Stimulated activated CD4-positive, alpha-beta T cell treated with anti-CD3 and anti-CD28 coated beads, Interleukin-15, amount 100 ng/mL, for 24 hours (primary cell): ENCODE measurements around the gene KLF16.

Experiments
- DNase-seq: peaks from one replicate; pipeline ENCODE4 v3.0.0-alpha.2; 2020

Gene KLF16

DNA sequence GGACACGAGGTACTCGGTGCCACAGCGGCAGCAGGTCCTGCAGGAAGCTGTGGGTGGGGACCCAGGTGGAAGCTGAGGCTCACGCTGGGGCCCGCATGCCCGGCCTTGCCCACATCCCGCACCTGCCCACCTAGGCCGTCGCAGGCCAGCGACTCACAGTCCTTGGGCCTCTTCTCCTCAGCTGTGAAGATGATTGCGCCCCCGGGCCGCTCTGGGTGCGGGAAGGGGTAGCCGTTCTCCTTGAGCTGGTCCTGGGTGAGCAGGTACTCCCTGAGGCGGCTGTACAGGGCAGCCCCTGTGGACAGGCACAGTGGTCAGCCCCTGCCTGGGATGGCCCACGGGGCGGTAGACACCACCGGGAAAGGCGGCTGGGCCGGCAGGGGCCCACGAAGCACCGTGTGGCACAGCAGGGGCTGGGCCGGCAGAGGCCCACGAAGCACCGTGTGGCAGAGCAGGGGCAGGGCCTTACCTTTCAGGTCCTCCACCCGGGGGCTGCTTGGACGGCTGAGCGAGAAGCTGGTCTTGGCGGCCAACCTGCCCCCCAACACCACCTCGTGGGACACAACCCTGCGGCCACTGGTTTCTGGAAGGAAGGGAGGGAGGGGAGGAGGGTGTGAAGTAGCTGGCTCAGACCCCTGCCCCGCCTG, 44.7 kb downstream of the KLF16 start:
- no peak for DNase-seq

DNA sequence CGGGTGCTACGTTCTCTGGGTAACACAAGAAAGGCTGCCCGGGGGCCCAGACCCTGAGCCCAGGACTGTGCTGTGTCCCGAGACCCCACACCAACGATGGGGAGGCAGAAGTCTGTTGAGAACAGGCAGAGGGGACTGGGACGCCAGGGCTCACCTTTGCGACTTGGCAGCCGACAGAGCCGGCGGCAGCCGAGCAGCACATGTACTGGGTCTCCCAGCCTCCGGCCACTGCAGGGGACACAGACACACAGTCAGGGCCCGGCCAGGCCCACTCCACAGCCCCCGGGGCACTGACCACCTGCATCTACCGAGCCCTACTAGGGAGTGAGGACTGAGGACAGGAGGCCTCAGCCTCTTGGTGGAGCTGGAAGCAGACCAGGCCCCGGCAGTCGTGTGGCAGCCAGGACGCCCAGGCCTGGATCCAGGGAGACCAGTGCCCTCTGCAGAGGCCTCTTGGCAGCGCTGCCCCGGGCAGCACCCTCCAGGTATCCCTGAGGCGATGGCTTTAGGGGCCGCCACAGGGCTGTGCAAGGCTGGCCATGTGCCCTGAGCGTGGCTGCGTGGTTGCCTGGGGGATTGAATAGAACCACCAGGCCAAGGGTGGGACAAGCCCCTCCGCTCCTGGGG, 45.7 kb downstream of the KLF16 start:
- no peak for DNase-seq

DNA sequence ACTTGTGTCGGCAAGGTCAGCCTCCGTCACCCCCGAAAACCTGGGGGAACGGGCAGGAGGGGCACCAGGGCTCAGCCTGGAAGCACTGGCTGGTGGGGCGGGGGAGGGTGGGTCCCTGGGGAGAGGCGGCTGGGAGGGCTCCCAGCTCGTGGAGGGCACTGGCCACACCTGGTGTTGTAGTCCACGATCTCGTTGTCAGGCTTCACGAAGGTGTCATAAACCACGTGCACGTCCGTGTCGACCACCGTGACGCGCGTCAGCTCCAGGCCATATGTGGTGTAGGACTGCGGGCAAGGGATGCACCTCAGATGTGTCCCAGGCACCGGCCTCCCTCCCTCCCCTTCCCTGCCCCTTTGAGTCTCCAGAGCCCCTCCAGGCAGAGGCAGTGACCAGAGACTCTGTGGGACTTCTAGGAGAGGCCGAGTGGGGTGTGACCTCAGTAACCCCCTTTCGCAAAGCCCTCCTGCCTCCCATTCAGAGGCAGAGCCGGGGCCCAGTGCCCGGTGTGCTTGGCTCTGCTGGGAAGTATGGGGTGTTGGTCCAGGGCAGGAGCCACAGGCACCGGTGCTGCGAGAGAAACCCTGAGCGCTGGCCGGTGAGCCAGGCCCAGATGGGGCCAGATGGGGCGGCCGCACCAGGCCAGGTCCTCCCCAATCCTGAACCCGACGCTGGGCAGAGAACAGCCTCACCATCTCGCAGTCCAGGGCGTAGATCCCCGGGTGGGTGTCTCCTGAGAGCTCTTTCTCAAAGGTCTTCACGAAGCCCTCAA, 46.7 kb downstream of the KLF16 start:
- no peak for DNase-seq

- no peak for DNase-seq
These were observed 47.5 kb downstream of the KLF16 start for GRCh38 chr19:1815605-1816529.

DNA sequence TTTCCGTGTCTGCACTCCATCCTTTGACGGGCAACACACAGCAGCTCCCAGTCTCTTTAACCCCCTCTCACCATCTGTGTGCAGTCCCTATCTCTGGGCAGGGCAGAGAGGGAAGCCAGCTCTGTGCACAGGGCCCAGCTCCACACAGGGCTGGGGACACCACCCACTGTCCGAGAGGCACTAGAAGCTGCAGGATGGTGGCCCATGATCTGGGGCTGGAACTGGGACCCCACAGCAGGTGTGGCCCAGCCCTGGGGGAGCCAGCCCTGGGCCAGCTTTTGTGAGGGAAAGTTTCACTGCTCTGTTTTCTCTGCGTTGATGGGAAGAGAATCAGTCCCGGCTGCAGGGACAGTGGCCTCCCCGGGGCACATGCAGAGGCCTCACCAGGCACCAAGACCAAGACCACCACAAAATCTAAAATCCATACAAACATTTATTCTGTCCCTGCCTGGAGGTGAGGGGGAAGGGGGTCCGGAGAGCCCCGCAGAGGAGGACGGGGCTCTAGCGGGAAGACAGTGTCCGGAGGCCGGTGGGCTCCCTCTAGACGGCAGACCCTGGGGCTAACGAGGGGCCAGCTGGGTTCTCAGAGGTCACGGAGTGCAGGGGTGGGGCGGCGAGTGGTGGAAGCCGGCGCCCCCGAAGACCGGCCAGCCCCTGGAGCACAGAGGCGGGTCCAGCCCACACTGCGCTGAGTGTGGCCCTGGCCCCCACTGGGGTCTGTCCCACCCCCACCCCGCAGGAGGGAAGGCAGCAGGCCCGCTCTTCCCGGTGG, 48.4 kb downstream of the KLF16 start:
- DNase-seq: no peak

- no peak for DNase-seq
These were observed 49.0 kb downstream of the KLF16 start for GRCh38 chr19:1814391-1814790.

DNA sequence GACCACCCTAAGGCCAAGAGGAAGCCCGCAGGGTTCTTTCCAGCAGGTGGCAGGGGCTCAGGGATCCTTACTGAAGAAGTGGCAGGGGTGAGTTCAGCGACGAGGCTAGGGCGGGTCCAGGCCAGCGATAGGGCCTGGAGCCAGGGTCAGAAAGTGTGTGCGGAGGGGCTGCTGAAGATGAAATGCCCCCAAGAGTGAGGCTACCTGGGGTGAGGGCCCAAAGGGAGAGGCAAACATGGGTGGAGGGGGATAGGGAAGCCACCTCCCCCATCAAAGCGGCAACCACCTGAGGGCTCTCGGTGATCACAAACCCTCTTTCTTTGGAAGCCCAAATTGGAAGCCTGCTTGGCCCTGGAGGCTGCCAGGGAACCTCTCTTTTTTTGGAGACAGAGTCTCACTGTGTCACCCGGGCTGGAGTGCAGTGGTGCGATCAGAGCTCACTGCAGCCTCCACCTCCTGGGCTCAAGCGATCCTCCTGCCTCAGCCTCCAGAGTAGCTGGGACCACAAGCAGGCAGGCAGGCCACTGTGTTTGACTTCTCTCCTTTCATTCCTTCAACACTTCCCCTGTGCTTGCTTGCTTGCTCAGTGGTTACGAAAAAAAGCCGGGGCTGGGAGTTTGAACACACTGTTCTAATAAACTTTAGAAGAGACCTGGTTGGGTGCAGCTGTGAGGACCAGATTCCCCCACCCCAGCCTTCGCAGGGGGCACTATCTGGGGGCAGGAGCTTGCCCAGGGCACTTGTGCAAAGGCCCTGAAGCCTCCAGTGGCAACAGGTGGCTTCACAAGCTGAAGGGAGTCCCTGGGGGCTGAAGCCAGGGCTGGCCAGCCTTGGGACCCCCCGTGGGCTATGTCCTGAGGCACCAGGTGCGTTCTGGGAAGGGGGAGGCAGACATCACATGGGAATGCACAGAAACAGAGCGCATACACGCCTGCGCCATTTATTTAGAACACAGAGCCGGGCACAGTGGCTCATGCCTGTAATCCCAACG, 49.9 kb downstream of the KLF16 start:
- DNase-seq: no peak

GRCh38 chr19:1812426-1813191, 50.8 kb downstream of the KLF16 start:
- DNase-seq: peak; percentile 92

- no peak for DNase-seq
These were observed 51.4 kb downstream of the KLF16 start, which contains the start of gene ATP8B3 for GRCh38 chr19:1811942-1812425. ATP8B3 (minus strand) TSS chr19:1812276; CDS start chr19:1811736, 540 bp downstream.

- DNase-seq: peak; percentile 73
These were observed 51.9 kb downstream of the KLF16 start for GRCh38 chr19:1811472-1811894.

DNA sequence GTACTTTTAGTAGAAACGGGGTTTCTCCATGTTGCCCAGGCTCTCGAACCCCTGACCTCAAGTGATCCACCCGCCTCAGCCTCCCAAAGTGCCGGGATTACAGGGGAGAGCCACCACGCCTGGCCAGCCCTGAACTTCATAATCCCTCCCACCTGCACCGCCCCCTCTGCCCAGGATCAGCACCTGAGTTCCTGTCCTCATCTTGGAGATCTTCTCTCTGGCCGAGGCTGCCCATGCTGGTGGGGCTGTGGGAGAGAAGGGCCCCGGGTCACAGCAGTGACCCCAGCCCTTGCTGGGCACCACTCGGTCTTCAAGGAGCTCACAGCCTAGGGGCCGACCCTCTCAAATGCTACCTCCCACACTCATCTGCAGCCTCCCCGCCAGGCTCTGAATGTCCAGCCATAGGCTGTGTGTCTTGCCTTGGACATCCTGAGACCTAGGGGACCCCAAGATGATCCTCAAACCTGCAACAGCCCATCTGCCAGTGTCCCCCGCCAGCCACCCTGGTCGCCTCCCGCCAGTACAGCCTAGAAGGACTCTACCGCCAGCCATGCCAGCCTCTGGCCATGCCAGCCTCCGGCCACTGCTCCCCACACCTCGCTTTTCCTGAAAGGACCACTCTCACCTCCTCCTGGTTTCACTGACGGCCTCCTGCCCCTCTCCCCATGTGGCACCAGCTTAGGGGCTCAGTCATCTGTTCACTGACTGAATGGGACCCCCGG, 52.8 kb downstream of the KLF16 start:
- DNase-seq: no peak

GRCh38 chr19:1809678-1810077, 53.7 kb downstream of the KLF16 start:
- DNase-seq: no peak

DNA sequence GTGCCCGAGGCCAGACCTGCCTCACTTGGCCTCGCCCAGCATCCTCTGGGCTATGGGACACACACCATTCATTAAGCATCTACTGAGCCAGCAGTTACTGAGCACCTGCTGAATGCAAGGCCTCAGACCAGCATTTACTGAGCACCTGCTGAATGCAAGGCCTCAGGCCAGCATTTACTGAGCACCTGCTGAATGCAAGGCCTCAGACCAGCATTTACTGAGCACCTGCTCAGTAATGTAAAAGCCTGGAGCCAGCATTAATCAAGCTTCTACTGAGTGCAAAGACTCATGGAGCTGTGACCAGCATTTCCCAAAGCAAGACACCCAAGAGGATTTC, 55.0 kb downstream of the KLF16 start:
- DNase-seq: no peak

DNA sequence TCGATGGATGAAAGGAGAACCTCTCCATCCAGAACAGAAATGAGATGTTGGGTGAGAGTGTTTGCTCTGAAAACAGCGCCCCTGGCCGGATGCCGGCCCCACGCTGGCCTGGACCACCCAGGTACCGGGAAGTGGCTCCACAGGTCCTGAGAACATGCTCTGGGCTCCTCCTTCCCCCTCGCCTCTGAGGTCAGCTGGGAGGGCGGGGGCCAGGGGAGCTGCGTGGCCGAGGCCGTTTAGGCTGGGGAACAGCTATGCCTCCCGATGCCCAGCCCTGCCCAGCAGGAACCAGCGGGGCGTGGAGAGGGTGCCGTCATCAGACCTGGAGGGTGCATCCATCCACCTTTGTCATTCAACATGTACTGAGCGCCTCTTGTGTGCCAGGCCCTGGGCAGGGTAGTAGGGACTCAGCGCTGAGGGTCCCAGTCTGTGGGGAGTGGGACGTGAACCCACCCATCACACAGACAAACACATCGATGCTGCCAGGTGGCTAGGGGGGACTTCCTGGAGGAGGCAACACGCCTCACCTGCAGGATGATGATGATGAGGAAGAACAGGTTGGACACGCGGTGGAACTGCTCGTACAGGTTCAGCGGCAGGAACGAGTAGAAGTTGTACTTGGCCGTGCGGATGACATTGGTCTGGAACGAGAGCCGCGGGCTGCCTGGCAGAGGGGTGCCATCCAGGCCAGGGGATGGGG, 55.5 kb downstream of the KLF16 start:
- DNase-seq: no peak

- no peak for DNase-seq
These were observed 56.2 kb downstream of the KLF16 start for GRCh38 chr19:1807030-1807694.

DNA sequence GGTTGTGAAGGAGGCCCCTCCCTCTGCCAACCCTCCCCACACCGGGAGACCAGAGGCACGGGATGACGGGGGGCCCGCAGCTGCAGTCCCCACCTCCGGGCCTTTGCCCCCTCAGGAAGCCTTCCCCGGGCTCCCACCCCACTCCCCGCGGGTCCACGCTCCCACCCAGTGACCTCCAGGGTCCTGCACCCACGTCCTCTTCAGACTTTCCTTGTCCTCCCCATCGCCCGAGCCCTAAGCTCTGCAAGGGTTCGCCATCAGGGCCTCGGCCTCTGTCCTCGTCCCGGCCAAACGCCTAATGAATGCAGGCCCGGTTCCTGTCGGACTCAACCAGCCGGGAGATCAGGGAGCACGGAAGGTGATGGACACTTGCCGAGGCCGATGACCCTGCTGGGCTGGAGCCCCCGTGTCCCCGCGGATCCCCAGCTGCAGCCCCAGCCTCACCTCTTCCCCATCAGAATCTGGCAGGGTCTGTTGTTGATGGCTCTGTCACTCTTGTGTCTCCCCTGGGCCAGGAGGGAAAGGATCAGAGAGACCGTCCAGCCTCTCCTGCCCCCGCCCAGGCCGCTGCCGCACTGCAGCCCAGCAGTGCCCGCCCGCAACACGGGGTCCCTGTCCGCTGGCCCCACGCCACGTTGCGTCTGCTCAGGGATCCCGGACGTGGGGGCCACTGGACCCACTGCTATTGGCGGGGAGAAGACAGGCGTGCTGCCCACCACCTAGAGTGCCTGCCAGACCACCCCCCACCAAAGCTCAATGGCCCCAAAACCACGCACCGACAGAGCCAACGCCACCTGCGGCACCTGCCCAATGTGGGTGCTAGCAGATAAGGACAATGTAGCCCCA, 57.0 kb downstream of the KLF16 start:
- DNase-seq: no peak
